ENCODE measurements around the gene COL28A1.
"Not testable (repeated sequence)": the region's sequence is repeated elsewhere in the genome, so short reads cannot be mapped to it uniquely, and the experiment has no call there.

Gene COL28A1

GRCh38 chr7:7562736-7563135 is 27.1 kb upstream of the COL28A1 start:
- no peak for DNase-seq (ENCODE audit: extremely low read depth in 1 of 2, low read depth in 1 of 2)

GRCh38 chr7:7561591-7561990 is 25.9 kb upstream of the COL28A1 start:
- DNase-seq (ENCODE audit: extremely low read depth in 1 of 2, low read depth in 1 of 2), result not testable (repeated sequence)

GRCh38 chr7:7557252-7557651 is 21.6 kb upstream of the COL28A1 start:
- DNase-seq (ENCODE audit: extremely low read depth in 1 of 2, low read depth in 1 of 2), result no peak

- DNase-seq (ENCODE audit: extremely low read depth in 1 of 2, low read depth in 1 of 2), result no peak
Observed at GRCh38 chr7:7556852-7557251, 21.2 kb upstream of the COL28A1 start.

GRCh38 chr7:7554649-7555575 is 19.2 kb upstream of the COL28A1 start:
- DNase-seq (ENCODE audit: extremely low read depth in 1 of 2, low read depth in 1 of 2), result no peak

GRCh38 chr7:7554021-7554432 is 18.4 kb upstream of the COL28A1 start:
- no peak for DNase-seq (ENCODE audit: extremely low read depth in 1 of 2, low read depth in 1 of 2)

GRCh38 chr7:7553386-7553785 is 17.7 kb upstream of the COL28A1 start:
- DNase-seq (ENCODE audit: extremely low read depth in 1 of 2, low read depth in 1 of 2), result no peak

GRCh38 chr7:7552199-7552598 is 16.5 kb upstream of the COL28A1 start:
- DNase-seq (ENCODE audit: extremely low read depth in 1 of 2, low read depth in 1 of 2), result no peak

GRCh38 chr7:7550663-7551062 is 15.0 kb upstream of the COL28A1 start:
- no peak for DNase-seq (ENCODE audit: extremely low read depth in 1 of 2, low read depth in 1 of 2)

- no peak for DNase-seq (ENCODE audit: extremely low read depth in 1 of 2, low read depth in 1 of 2)
Observed at GRCh38 chr7:7548407-7548806, 12.7 kb upstream of the COL28A1 start.

- DNase-seq (ENCODE audit: extremely low read depth in 1 of 2, low read depth in 1 of 2), result no peak
Observed at GRCh38 chr7:7542251-7542835, 6.7 kb upstream of the COL28A1 start.

- DNase-seq (ENCODE audit: extremely low read depth in 1 of 2, low read depth in 1 of 2), result no peak
Observed at GRCh38 chr7:7539711-7540110, 4.0 kb upstream of the COL28A1 start.

GRCh38 chr7:7539152-7539551 is 3.5 kb upstream of the COL28A1 start:
- no peak for DNase-seq (ENCODE audit: extremely low read depth in 1 of 2, low read depth in 1 of 2)

GRCh38 chr7:7537711-7538110 is 2.0 kb upstream of the COL28A1 start:
- no peak for DNase-seq (ENCODE audit: extremely low read depth in 1 of 2, low read depth in 1 of 2)

- DNase-seq (ENCODE audit: extremely low read depth in 1 of 2, low read depth in 1 of 2), result no peak
Observed at GRCh38 chr7:7536396-7537019, 835 bp upstream of the COL28A1 start.

- no peak for DNase-seq (ENCODE audit: extremely low read depth in 1 of 2, low read depth in 1 of 2)
Observed at GRCh38 chr7:7533831-7534430, 1.7 kb downstream of the COL28A1 start.

- no peak for DNase-seq (ENCODE audit: extremely low read depth in 1 of 2, low read depth in 1 of 2)
Observed at GRCh38 chr7:7529328-7529727, 6.3 kb downstream of the COL28A1 start.

- no peak for DNase-seq (ENCODE audit: extremely low read depth in 1 of 2, low read depth in 1 of 2)
Observed at GRCh38 chr7:7527047-7527446, 8.6 kb downstream of the COL28A1 start.

GRCh38 chr7:7526006-7526405 is 9.7 kb downstream of the COL28A1 start:
- no peak for DNase-seq (ENCODE audit: extremely low read depth in 1 of 2, low read depth in 1 of 2)

GRCh38 chr7:7524121-7524520 is 11.6 kb downstream of the COL28A1 start:
- DNase-seq (ENCODE audit: extremely low read depth in 1 of 2, low read depth in 1 of 2), result no peak

GRCh38 chr7:7522421-7522820 is 13.3 kb downstream of the COL28A1 start:
- no peak for DNase-seq (ENCODE audit: extremely low read depth in 1 of 2, low read depth in 1 of 2)

Data from stimulated activated CD8-positive, alpha-beta memory T cell treated with anti-CD3 and anti-CD28 coated beads, Interleukin-7, amount 100 ng/mL, for 48 hours (primary cell).